Duodenal mucosa (tissue), 2 donors: ENCODE data around the gene ACAP3.
A peak's percentile ranks its signal among the peaks of the same experiment; 100 is the strongest.

Experiments used
- H3K27ac ChIP-seq: one replicate; pipeline ENCODE4 v1.7.0; 2013; ENCODE audit warnings: low read depth, low read length
- H3K27me3 ChIP-seq, 2 donors: one replicate each; pipeline ENCODE4 v1.7.0; 2013; ENCODE audit warnings: low read length in 2 of 2, control low read depth in 1 of 2; ENCODE audit not compliant: insufficient read depth in 2 of 2, control insufficient read depth in 1 of 2
- H3K36me3 ChIP-seq, 2 donors: one replicate each; pipeline ENCODE4 v1.7.0; 2013; ENCODE audit warnings: low read length in 2 of 2, control low read depth in 1 of 2; ENCODE audit not compliant: insufficient read depth in 2 of 2, control insufficient read depth in 1 of 2
- H3K4me1 ChIP-seq, 2 donors: one replicate each; pipeline ENCODE4 v1.7.0; 2013; ENCODE audit warnings: low read length in 2 of 2, control low read depth in 1 of 2; ENCODE audit not compliant: insufficient read depth in 2 of 2, control insufficient read depth in 1 of 2
- H3K4me3 ChIP-seq, 2 donors: one replicate each; pipeline ENCODE4 v1.7.0; 2013; ENCODE audit warnings: low read length in 2 of 2, low read depth in 1 of 2
- H3K9ac ChIP-seq, 2 donors: one replicate each; pipeline ENCODE4 v1.7.0; 2013; ENCODE audit warnings: low read length in 2 of 2, low read depth in 1 of 2
- H3K9me3 ChIP-seq, 2 donors: one replicate each; pipeline ENCODE4 v1.7.0; 2013; ENCODE audit warnings: low read length in 2 of 2, control low read depth in 1 of 2; ENCODE audit not compliant: control insufficient read depth in 1 of 2

The ACAP3 gene

DNA sequence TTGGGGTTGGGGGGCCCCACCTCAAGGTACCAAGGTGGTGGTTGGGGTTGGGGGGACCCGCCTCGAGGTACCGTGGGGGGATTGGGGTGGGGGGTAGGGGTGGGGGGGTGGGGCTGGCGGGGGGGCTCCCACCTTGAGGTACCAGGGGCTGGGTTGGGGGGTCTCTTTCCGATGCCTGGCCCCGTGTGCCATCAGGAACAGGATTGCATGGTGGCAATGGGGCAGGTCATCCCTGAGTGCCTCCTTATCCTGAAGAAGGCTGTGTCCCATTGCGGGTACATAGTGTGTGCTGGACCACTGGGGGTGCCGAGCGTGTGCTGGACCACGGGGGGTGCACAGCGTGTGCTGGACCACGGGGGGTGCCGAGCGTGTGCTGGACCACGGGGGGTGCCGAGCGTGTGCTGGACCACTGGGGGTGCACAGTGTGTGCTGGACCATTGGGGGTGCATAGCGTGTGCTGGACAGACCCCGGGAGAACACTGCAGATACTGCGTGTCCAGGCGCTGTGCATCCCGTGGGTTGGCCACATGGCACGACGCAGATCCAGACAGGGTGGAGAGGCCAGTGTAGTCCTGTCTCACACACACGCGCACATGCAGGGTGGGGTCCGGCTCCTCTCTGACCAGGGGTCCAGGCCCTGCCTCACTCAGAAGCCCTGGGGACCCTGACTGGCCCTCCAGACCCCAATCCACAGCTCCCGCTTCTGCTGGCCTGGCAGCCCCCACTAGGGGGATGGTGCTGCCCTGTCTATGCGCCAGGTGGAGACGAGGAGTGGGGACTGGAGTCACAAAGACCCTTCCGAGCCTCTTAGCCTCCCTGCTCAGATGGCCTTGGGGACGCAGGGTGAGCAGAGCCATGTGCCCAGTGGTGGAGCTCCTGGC lies 23.3 kb downstream of the ACAP3 start:
- Histone ChIP-seq H3K9me3 (no peaks in the 10 kb centered on the region), H3K4me3 (no peak overlapping the region), H3K27ac (no peak overlapping the region), H3K36me3 (no peaks in the 10 kb centered on the region), H3K27me3 (peaks cover 0 to 26% of the 10 kb centered on the region in 2 donors), H3K4me1 (peaks cover 21% of the 10 kb centered on the region in 2 donors), H3K9ac (no peak overlapping the region)

DNA sequence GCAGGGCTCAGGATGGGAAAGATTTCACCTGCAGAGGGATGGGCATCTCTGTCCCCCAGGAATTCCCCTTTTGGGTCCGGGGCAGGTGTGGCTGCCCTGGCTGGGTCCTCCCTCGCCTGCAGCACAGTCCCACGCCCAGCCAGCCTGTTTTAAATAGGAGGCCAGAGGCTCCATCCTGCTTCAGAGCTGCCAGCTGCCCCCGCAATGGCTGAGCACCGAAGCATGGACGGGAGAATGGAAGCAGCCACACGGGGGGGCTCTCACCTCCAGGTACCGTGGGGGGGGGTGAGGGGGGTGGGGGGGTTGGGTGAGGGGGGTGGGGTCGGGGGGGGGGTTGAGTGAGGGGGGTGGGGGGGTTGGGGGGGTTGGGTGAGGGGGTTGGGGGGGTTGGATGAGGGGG lies 23.9 kb downstream of the ACAP3 start:
- H3K4me1 ChIP-seq, result peaks cover 22 to 25% of the 10 kb centered on the region in 2 donors
- no peaks in the 10 kb centered on the region for H3K36me3 ChIP-seq
- peaks cover 0 to 26% of the 10 kb centered on the region in 2 donors for H3K27me3 ChIP-seq
- no peak overlapping the region for H3K9ac ChIP-seq
- H3K4me3 ChIP-seq, result no peak overlapping the region
- H3K9me3 ChIP-seq, result no peaks in the 10 kb centered on the region
- H3K27ac ChIP-seq, result no peak overlapping the region

DNA sequence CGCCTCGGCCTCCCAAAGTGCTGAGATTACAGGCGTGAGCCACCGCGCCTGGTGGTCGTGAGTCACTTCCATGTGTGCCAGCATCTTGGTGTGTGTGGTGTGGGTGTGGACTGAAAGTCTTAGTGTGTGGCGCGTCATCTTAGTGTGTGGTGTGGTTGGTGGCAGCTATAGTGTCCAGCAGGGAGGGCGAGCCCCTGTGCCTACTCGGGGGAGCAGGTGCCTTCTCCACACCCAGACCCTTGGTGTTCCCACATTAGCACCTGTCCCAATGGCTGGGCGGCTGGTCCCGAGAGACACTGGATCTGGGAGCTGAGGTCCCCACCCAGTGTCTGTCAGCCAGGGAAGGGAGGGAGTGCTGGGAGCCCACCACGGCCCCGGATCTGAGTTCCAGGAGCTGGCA lies 24.7 kb downstream of the ACAP3 start:
- H3K27ac ChIP-seq, result no peak overlapping the region
- H3K4me3 ChIP-seq, result no peak overlapping the region
- H3K9me3 ChIP-seq, result no peaks in the 10 kb centered on the region
- H3K36me3 ChIP-seq, result no peaks in the 10 kb centered on the region
- H3K4me1 ChIP-seq, result peaks cover 25 to 26% of the 10 kb centered on the region in 2 donors
- peaks cover 0 to 26% of the 10 kb centered on the region in 2 donors for H3K27me3 ChIP-seq
- H3K9ac ChIP-seq, result no peak overlapping the region

DNA sequence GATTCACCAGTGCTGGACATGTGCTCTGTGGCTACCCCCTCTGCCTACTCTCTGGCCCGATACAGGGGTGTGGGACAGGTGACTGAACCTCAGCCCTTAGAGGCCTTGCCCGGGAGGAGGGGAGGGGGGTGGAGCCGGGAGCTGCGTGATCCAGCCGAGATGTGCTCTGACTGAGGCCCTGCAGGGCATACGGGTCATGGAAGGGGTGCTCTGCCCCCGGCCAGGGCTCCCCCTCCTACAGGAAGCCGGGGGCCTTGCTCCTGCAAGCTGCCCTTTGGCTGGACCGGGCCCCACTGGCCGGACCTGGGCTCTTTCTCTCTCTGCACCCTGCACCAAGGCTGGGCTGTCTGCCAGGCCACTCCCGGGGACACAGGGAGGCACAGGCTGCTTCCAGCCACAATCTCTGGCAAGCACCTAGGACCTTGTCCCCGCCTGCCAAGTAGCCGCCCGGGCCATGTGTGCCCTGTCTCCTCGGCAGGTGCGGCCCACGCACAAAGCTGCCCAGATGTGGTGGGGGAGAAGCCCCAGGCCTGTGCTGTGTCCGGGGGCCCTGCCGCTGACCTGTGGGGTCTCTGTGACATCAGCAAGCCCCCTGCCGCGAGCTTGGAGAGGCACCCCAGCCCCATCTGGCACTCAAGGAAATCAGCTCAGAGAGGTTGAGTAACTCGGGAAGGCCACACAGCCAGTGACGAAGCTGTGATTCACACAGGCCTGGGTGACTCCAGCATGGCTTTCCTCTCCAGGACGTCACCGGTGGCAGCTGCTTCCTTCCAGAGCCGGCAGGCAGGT lies 26.0 kb downstream of the ACAP3 start:
- Histone ChIP-seq H3K9me3 (no peaks in the 10 kb centered on the region), H3K36me3 (no peaks in the 10 kb centered on the region), H3K9ac (peak overlapping the region; percentile 16 to 36), H3K27ac (peak overlapping the region; percentile 87), H3K27me3 (peaks cover 0 to 16% of the 10 kb centered on the region in 2 donors), H3K4me1 (peaks cover 25 to 26% of the 10 kb centered on the region in 2 donors), H3K4me3 (peak overlapping the region; percentile 24 to 36)

DNA sequence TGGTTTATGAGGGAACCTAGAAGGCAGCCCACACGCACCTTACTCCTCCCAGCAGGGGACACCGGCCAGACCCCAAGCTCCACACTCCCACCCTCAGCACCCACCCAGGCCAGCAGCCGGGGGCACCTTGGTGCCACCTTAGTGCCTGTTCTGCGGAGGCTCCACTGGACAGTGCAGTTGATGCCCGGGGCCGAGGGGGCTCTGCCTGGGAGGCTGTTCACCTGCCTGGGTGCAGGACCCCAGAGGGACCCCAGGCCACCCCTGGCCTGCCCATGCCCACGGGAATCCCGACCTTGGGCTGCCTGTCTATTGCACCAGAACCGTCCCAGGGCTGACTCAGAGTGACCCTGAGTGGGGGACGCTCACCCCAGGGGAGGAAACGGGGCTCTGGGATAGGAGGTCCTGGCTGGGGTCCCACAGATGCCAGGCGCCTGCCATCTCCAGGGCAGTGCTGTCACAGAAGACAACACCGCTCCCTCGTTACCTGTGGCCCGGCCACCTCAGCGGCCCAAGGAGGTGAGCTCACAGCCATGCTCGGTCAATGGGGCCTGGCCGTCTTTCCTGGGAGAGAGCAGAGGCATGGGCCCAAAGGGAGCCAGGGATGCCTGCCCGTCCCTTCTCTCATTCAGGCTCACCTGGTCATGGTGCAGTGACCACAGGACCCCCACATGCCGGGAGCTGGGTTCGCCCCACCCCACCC lies 26.8 kb downstream of the ACAP3 start:
- peak overlapping the region in 1 of 2 donors; percentile 36 for H3K9ac ChIP-seq
- H3K4me3 ChIP-seq, result peak overlapping the region; percentile 24 to 36
- no peaks in the 10 kb centered on the region for H3K9me3 ChIP-seq
- no peak overlapping the region for H3K27ac ChIP-seq
- peaks cover 25 to 26% of the 10 kb centered on the region in 2 donors for H3K4me1 ChIP-seq
- peaks cover 0 to 9% of the 10 kb centered on the region in 2 donors for H3K27me3 ChIP-seq
- no peaks in the 10 kb centered on the region for H3K36me3 ChIP-seq

DNA sequence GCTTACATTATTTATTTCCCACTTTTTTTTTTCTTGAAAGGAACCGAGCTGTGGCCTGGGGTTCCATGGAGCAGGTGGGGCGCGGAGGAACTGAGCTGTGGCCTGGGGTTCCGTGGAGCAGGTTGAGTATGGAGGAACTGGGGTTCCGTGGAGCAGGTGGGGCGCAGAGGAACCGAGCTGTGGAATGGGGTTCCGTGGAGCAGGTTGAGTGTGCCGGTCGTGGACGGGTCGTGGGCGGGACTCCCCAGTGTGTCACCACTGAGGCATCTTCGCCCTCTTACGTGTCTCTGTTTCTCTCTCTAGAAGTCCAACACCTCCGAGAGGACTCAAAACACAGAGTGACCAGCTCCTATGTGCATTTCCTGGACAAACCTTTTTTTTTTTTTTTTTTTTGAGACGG lies 28.7 kb downstream of the ACAP3 start:
- Histone ChIP-seq H3K36me3 (no peaks in the 10 kb centered on the region), H3K4me3 (no peak overlapping the region), H3K4me1 (peaks cover 24 to 30% of the 10 kb centered on the region in 2 donors), H3K27ac (no peak overlapping the region), H3K9me3 (no peaks in the 10 kb centered on the region), H3K27me3 (no peaks in the 10 kb centered on the region), H3K9ac (no peak overlapping the region)

DNA sequence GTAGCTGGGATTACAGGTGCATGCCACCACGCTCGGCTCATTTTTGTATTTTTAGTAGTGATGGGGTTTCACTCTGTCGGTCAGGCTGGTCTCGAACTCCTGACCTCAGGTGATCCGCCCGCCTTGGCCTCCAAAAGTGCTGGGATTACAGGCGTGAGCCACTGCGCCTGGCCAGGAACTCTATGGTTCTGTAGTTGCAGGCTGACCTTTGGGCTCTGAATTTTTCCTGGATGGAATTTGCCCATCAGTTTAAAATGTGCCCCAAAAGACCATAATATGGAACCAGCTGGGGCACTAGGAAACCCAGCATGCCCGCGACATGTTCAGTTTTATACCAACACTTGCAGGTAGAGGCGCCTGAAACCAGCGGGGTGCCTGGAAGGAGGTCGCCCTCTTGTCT lies 29.1 kb downstream of the ACAP3 start:
- H3K36me3 ChIP-seq, result no peaks in the 10 kb centered on the region

DNA sequence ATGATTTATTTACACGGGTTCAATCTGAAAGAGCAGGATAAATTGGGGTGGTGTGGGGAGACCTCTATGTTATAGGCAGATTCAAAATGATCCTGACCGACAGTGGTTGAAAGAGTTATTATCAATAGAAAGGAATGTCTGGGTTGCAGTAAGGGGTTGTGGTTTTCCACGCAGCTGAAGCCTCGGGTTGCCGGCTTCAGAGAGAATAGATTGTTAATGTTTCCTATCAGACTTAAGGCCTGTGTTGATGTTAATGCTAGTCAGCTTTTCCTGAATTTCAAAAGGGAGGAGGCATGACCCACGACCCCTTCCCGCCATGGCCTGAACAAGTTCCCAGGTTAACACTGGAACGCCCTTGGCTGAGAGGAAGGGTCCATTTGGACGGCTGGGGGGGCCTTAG lies 31.9 kb downstream of the ACAP3 start:
- H3K27me3 ChIP-seq, result no peaks in the 10 kb centered on the region
- H3K9me3 ChIP-seq, result no peaks in the 10 kb centered on the region
- no peak overlapping the region for H3K9ac ChIP-seq
- H3K36me3 ChIP-seq, result peaks cover 2 to 6% of the 10 kb centered on the region in 2 donors
- H3K4me1 ChIP-seq, result peaks cover 29 to 31% of the 10 kb centered on the region in 2 donors
- H3K4me3 ChIP-seq, result no peak overlapping the region
- H3K27ac ChIP-seq, result no peak overlapping the region

More for the DNA sequence above, 29.1 kb downstream of the ACAP3 start:
- Histone ChIP-seq H3K4me1 (peaks cover 24 to 28% of the 10 kb centered on the region in 2 donors), H3K9me3 (no peaks in the 10 kb centered on the region), H3K9ac (no peak overlapping the region), H3K27me3 (no peaks in the 10 kb centered on the region), H3K27ac (no peak overlapping the region), H3K4me3 (no peak overlapping the region)

DNA sequence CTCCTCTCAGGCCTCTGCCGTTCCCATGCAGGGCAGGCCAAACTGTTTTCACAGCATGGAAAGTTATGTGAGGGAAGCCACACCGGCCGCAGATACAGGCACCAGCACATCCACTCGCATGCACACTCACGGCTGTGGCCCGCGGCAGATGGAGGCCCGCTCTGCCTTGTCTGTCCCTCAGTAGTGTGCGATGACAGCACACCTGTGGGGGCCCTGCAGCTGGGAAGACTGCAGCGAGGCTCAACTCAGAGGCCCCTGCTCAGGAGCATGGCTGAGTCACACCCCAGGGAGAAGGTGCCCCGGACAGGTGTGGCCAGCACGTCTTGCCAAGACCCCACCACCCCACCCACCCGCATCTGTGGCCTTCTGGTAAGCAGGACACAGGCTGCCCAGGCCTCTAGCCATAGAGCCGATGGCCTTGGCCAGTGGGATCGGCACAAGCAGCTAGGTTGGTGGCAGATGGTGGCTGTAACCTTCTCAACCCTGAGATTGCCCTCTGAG lies 32.7 kb downstream of the ACAP3 start:
- Histone ChIP-seq H3K36me3 (peaks cover 2 to 6% of the 10 kb centered on the region in 2 donors), H3K27me3 (no peaks in the 10 kb centered on the region), H3K4me1 (peaks cover 33 to 40% of the 10 kb centered on the region in 2 donors), H3K9ac (peak overlapping the region in 1 of 2 donors; percentile 38), H3K27ac (no peak overlapping the region), H3K9me3 (no peaks in the 10 kb centered on the region), H3K4me3 (peak overlapping the region in 1 of 2 donors; percentile 73)
